Measurements from ENCODE around the gene KRTAP26-1. TPM values are rescaled to one million over a fixed set of nuclear protein-coding genes. Genes with fewer than 3 reads are reported as not detected.

The KRTAP26-1 gene
- polyA plus RNA-seq, 3 donors: not detected

- DNase-seq: no peak
- Histone ChIP-seq H3K27me3 (ENCODE audit: control insufficient read depth in 2 of 2, insufficient read depth in 2 of 2, low read length in 2 of 2) (no peaks in the 10 kb centered on the region), H3K36me3 (replicated peaks in 1 of 2; ENCODE audit: control insufficient read depth in 1 of 2, insufficient read depth in 2 of 2, low read length in 2 of 2) (no peaks in the 10 kb centered on the region), H4K20me1 (ENCODE audit: insufficient read depth, low read length) (no peaks in the 10 kb centered on the region), H3K4me1 (ENCODE audit: control insufficient read depth in 1 of 2, insufficient read depth in 2 of 2, low read length in 2 of 2) (no peaks in the 10 kb centered on the region), H3K9ac (ENCODE audit: insufficient read depth, low read length, poor library complexity, severe bottlenecking) (no peak overlapping the region), H3K4me3 (replicated peaks in 1 of 3; ENCODE audit: low read depth in 2 of 3, low read length in 3 of 3) (no peak overlapping the region), H2AFZ (ENCODE audit: insufficient read depth, low read depth, low read length, poor library complexity, severe bottlenecking) (no peak overlapping the region), H3K4me2 (replicated peaks; ENCODE audit: extremely low read depth, low read length, poor library complexity, severe bottlenecking) (no peak overlapping the region), H3K27ac (ENCODE audit: low read depth in 1 of 2, low read length in 2 of 2) (no peak overlapping the region), H3K9me3 (replicated peaks in 1 of 2; ENCODE audit: control insufficient read depth in 1 of 2, insufficient read depth in 1 of 2, low read length in 2 of 2) (no peaks in the 10 kb centered on the region), H3K79me2 (ENCODE audit: insufficient read depth, low read length) (no peaks in the 10 kb centered on the region)
- Mint-ChIP-seq H3K9me3 (peaks cover 0 to 6% (median 4%) of the 10 kb centered on the region in 7 donors), H3K36me3 (no peaks in the 10 kb centered on the region), H3K4me3 (no peak overlapping the region), H3K27ac (no peak overlapping the region), H3K4me1 (no peaks in the 10 kb centered on the region), H3K27me3 (ENCODE audit: low read depth in 3 of 3) (peaks cover 1 to 3% (median 2%) of the 10 kb centered on the region in 3 donors)
- no CpG with 5 or more reads among the region's 1 CpG for WGBS (ENCODE audit: insufficient coverage)
- intact Hi-C loops (cut with micrococcal nuclease): no loop called here
- no peak for TF ChIP-seq CTCF (IDR thresholded peaks at IDR 0.05)
Measured at GRCh38 chr21:30354308-30355005, 34.3 kb upstream of the KRTAP26-1 start.

- Histone ChIP-seq H3K4me3 (replicated peaks in 1 of 3; ENCODE audit: low read depth in 2 of 3, low read length in 3 of 3) (no peak overlapping the region), H3K36me3 (replicated peaks in 1 of 2; ENCODE audit: control insufficient read depth in 1 of 2, insufficient read depth in 2 of 2, low read length in 2 of 2) (no peaks in the 10 kb centered on the region), H4K20me1 (ENCODE audit: insufficient read depth, low read length) (no peaks in the 10 kb centered on the region), H2AFZ (ENCODE audit: insufficient read depth, low read depth, low read length, poor library complexity, severe bottlenecking) (no peak overlapping the region), H3K9ac (ENCODE audit: insufficient read depth, low read length, poor library complexity, severe bottlenecking) (no peak overlapping the region), H3K9me3 (replicated peaks in 1 of 2; ENCODE audit: control insufficient read depth in 1 of 2, insufficient read depth in 1 of 2, low read length in 2 of 2) (no peaks in the 10 kb centered on the region), H3K27me3 (ENCODE audit: control insufficient read depth in 2 of 2, insufficient read depth in 2 of 2, low read length in 2 of 2) (no peaks in the 10 kb centered on the region), H3K27ac (ENCODE audit: low read depth in 1 of 2, low read length in 2 of 2) (no peak overlapping the region), H3K79me2 (ENCODE audit: insufficient read depth, low read length) (no peaks in the 10 kb centered on the region), H3K4me1 (ENCODE audit: control insufficient read depth in 1 of 2, insufficient read depth in 2 of 2, low read length in 2 of 2) (no peaks in the 10 kb centered on the region), H3K4me2 (replicated peaks; ENCODE audit: extremely low read depth, low read length, poor library complexity, severe bottlenecking) (no peak overlapping the region)
- Mint-ChIP-seq H3K4me1 (no peaks in the 10 kb centered on the region), H3K4me3 (no peak overlapping the region), H3K9me3 (peaks cover 0 to 6% (median 4%) of the 10 kb centered on the region in 7 donors), H3K36me3 (no peaks in the 10 kb centered on the region), H3K27me3 (ENCODE audit: low read depth in 3 of 3) (peaks cover under 1 to 3% (median 1%) of the 10 kb centered on the region in 3 donors), H3K27ac (no peak overlapping the region)
- DNase-seq: no peak
- intact Hi-C loops (cut with micrococcal nuclease): no loop called here
- TF ChIP-seq CTCF (IDR thresholded peaks at IDR 0.05): no peak
- no CpG with 5 or more reads among the region's 1 CpG for WGBS (ENCODE audit: insufficient coverage)
Measured at GRCh38 chr21:30351534-30351933, 31.4 kb upstream of the KRTAP26-1 start.

Data from CD14-positive monocyte (primary cell).